Osteoblast (primary cell): ENCODE data around the gene RREB1. TPM values are rescaled to one million over a fixed set of nuclear protein-coding genes. Genes with fewer than 3 reads are reported as not detected.
A peak's percentile ranks its signal among the peaks of the same experiment; 100 is the strongest.

Experiments used
- DNase-seq: peaks from one replicate; pipeline ENCODE4 v3.0.0; 2011; ENCODE audit warnings: low spot score, mixed read lengths; ENCODE audit not compliant: insufficient read length; ENCODE audit errors: missing footprints
- H2AFZ ChIP-seq: 2 replicates; pipeline ENCODE4 v1.6.0; 2011; ENCODE audit warnings: mild to moderate bottlenecking, low read length
- H3K27ac ChIP-seq: 2 replicates; pipeline ENCODE4 v1.5.1; 2011; ENCODE audit warnings: mild to moderate bottlenecking, low read depth, low read length, moderate library complexity
- H3K27me3 ChIP-seq: 2 replicates; pipeline ENCODE4 v1.6.0; 2012; ENCODE audit warnings: mild to moderate bottlenecking, control low read depth, inconsistent platforms, low read length, moderate library complexity; ENCODE audit not compliant: insufficient read depth
- H3K36me3 ChIP-seq: 2 replicates; pipeline ENCODE4 v1.5.1; 2011; ENCODE audit warnings: mild to moderate bottlenecking, low read length, control low read depth, moderate library complexity; ENCODE audit not compliant: insufficient read depth
- H3K4me1 ChIP-seq: 2 replicates; pipeline ENCODE4 v1.5.1; 2011; ENCODE audit warnings: mild to moderate bottlenecking, low read length, control low read depth, moderate library complexity; ENCODE audit not compliant: insufficient read depth
- H3K4me2 ChIP-seq: 2 replicates; pipeline ENCODE4 v1.6.0; 2011; ENCODE audit warnings: mild to moderate bottlenecking, low read length; ENCODE audit not compliant: insufficient read depth
- H3K4me3 ChIP-seq: fragments of 200-600 bp; sonication (generic); 3 replicates; pipeline ENCODE4 v1.5.1; 2012; ENCODE audit warnings: mild to moderate bottlenecking, low read length, inconsistent platforms; ENCODE audit not compliant: insufficient read depth
- H3K79me2 ChIP-seq: 2 replicates; pipeline ENCODE4 v1.6.0; 2012; ENCODE audit warnings: mild to moderate bottlenecking, low read length, control low read depth, inconsistent platforms; ENCODE audit not compliant: insufficient read depth
- H3K9me3 ChIP-seq: 2 replicates; pipeline ENCODE4 v1.5.1; 2011; ENCODE audit warnings: low read depth, low read length, control low read depth
- H4K20me1 ChIP-seq: 2 replicates; pipeline ENCODE4 v1.6.0; 2012; ENCODE audit warnings: mild to moderate bottlenecking, low read length, control low read depth; ENCODE audit not compliant: insufficient read depth
- total RNA-seq: library from RNA; depleted of rRNA; stranded (reverse); fragments of >200 nt; gene quantifications from 2 replicates; pipeline ENCODE4 v1.2.3, GENCODE V29; 2012
- TF ChIP-seq, protein P1 (sequence below): IDR thresholded peaks from 2 replicates; pipeline ENCODE4 v1.5.1; 2011; ENCODE audit warnings: mild to moderate bottlenecking, low read depth, low read length, moderate library complexity; ENCODE audit errors: extremely low read depth

Gene RREB1
- total RNA-seq, 1 donor: 29.3 TPM

- Histone ChIP-seq H3K79me2 (peaks cover 96% of the 10 kb centered on the region), H3K36me3 (no peaks in the 10 kb centered on the region), H3K27me3 (no peaks in the 10 kb centered on the region), H2AFZ (no peak overlapping the region), H3K4me2 (no peak overlapping the region), H3K27ac (peak overlapping the region; percentile 15), H3K9me3 (no peaks in the 10 kb centered on the region), H3K4me1 (peaks cover 20% of the 10 kb centered on the region), H4K20me1 (peaks cover 40% of the 10 kb centered on the region), H3K4me3 (no peak overlapping the region)
- no peak for DNase-seq
- TF ChIP-seq, protein P1, sequence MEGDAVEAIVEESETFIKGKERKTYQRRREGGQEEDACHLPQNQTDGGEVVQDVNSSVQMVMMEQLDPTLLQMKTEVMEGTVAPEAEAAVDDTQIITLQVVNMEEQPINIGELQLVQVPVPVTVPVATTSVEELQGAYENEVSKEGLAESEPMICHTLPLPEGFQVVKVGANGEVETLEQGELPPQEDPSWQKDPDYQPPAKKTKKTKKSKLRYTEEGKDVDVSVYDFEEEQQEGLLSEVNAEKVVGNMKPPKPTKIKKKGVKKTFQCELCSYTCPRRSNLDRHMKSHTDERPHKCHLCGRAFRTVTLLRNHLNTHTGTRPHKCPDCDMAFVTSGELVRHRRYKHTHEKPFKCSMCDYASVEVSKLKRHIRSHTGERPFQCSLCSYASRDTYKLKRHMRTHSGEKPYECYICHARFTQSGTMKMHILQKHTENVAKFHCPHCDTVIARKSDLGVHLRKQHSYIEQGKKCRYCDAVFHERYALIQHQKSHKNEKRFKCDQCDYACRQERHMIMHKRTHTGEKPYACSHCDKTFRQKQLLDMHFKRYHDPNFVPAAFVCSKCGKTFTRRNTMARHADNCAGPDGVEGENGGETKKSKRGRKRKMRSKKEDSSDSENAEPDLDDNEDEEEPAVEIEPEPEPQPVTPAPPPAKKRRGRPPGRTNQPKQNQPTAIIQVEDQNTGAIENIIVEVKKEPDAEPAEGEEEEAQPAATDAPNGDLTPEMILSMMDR: no peak
Measured at GRCh38 chr6:7134999-7135745, 27.4 kb downstream of the RREB1 start.

- no peak overlapping the region for H3K4me3 ChIP-seq
- H3K27ac ChIP-seq: peak overlapping the region; percentile 15
- peaks cover 15% of the 10 kb centered on the region for H3K4me1 ChIP-seq
- H4K20me1 ChIP-seq: peaks cover 38% of the 10 kb centered on the region
- DNase-seq: no peak
- no peak overlapping the region for H2AFZ ChIP-seq
- no peaks in the 10 kb centered on the region for H3K27me3 ChIP-seq
- peaks cover 96% of the 10 kb centered on the region for H3K79me2 ChIP-seq
- no peaks in the 10 kb centered on the region for H3K9me3 ChIP-seq
- TF ChIP-seq, protein P1: no peak
- H3K4me2 ChIP-seq: no peak overlapping the region
- H3K36me3 ChIP-seq: no peaks in the 10 kb centered on the region
Measured at GRCh38 chr6:7135755-7136154, 28.0 kb downstream of the RREB1 start.

- Histone ChIP-seq H3K36me3 (no peaks in the 10 kb centered on the region), H3K4me1 (peaks cover 21% of the 10 kb centered on the region), H3K79me2 (peaks cover 91% of the 10 kb centered on the region), H3K27me3 (no peaks in the 10 kb centered on the region), H3K4me2 (peak overlapping the region; percentile 73), H4K20me1 (peaks cover 33% of the 10 kb centered on the region), H3K9me3 (no peaks in the 10 kb centered on the region), H3K27ac (peak overlapping the region; percentile 77), H2AFZ (no peak overlapping the region), H3K4me3 (no peak overlapping the region)
- TF ChIP-seq, protein P1: no peak
- no peak for DNase-seq
Measured at GRCh38 chr6:7136859-7137334, 29.1 kb downstream of the RREB1 start.

GRCh38 chr6:7137335-7138045, 29.7 kb downstream of the RREB1 start:
- Histone ChIP-seq H3K79me2 (peaks cover 91% of the 10 kb centered on the region), H3K36me3 (no peaks in the 10 kb centered on the region), H3K4me3 (peak overlapping the region; percentile 48), H4K20me1 (peaks cover 33% of the 10 kb centered on the region), H3K9me3 (no peaks in the 10 kb centered on the region), H3K27ac (peak overlapping the region; percentile 77), H3K27me3 (no peaks in the 10 kb centered on the region), H2AFZ (peak overlapping the region; percentile 42), H3K4me2 (peak overlapping the region; percentile 73), H3K4me1 (peaks cover 21% of the 10 kb centered on the region)
- peak; percentile 92 for DNase-seq
- TF ChIP-seq, protein P1: no peak
